OCI-LY7 (cell line): ENCODE measurements around the gene CHN2. TPM values are rescaled to one million over a fixed set of nuclear protein-coding genes. Genes with fewer than 3 reads are reported as not detected.

ENCODE experiments used
- BruUV-seq: library from RNA; stranded (reverse); fragments of 400-500 nt; replicated peaks from 2 replicates; lab custom pipeline; 2021; lab: Mats Ljungman, UMichigan
- CTCF ChIA-PET: fragments of 300-600 bp; sonication (Branson Sonifier 250); formaldehyde crosslinking; loops from one replicate; lab custom pipeline; 2022; ENCODE audit warnings: antibody characterized with exemption; ENCODE audit not compliant: unreplicated experiment; lab: Charles Lee
- POLR2A ChIA-PET: fragments of 300-600 bp; sonication (Branson Sonifier 250); formaldehyde crosslinking; loops from one replicate; lab custom pipeline; 2022; ENCODE audit warnings: antibody characterized with exemption; lab: Charles Lee
- DNase-seq: peaks from one replicate; pipeline ENCODE4 v3.0.0-alpha.2; 2015; ENCODE audit warnings: low spot score
- H2AFZ ChIP-seq: fragments of 200-600 bp; sonication (generic), shearing (Covaris generic); 2 replicates; pipeline ENCODE4 v1.6.1; 2014; ENCODE audit warnings: mild to moderate bottlenecking, antibody characterized with exemption, low read length, moderate library complexity
- H3K27ac ChIP-seq: fragments of 200-600 bp; sonication (generic); 2 replicates; pipeline ENCODE4 v1.5.1; 2014; ENCODE audit warnings: mixed run types, low read depth, mild to moderate bottlenecking, moderate library complexity, low read length, inconsistent platforms; ENCODE audit not compliant: poor library complexity, severe bottlenecking
- H3K36me3 ChIP-seq: fragments of 200-600 bp; sonication (generic); 2 replicates; pipeline ENCODE4 v1.6.1; 2014; ENCODE audit warnings: mild to moderate bottlenecking, antibody characterized with exemption, low read length, moderate library complexity, mixed read lengths; ENCODE audit not compliant: insufficient read depth
- H3K4me1 ChIP-seq: fragments of 200-600 bp; sonication (generic); 2 replicates; pipeline ENCODE4 v1.5.1; 2014; ENCODE audit warnings: mild to moderate bottlenecking, low read length; ENCODE audit not compliant: insufficient read depth, poor library complexity, severe bottlenecking
- H3K4me2 ChIP-seq: fragments of 200-600 bp; sonication (generic); 2 replicates; pipeline ENCODE4 v1.6.1; 2014; ENCODE audit warnings: mild to moderate bottlenecking, low read length
- H3K4me3 ChIP-seq: fragments of 200-600 bp; sonication (generic); 2 replicates; pipeline ENCODE4 v1.5.1; 2014; ENCODE audit warnings: mild to moderate bottlenecking, low read depth, low read length; ENCODE audit not compliant: poor library complexity, severe bottlenecking
- H3K79me2 ChIP-seq: fragments of 200-600 bp; sonication (generic); 2 replicates; pipeline ENCODE4 v1.6.1; 2016; ENCODE audit warnings: low read depth, mild to moderate bottlenecking, low read length, moderate library complexity, mixed read lengths; ENCODE audit not compliant: insufficient read depth
- H3K9me2 ChIP-seq: fragments of 200-600 bp; sonication (generic); 2 replicates; pipeline ENCODE4 v1.6.1; 2016; ENCODE audit warnings: mild to moderate bottlenecking, low read length, mixed read lengths; ENCODE audit not compliant: insufficient read depth
- H3K9me3 ChIP-seq: fragments of 200-600 bp; sonication (generic); 2 replicates; pipeline ENCODE4 v1.6.1; 2014; ENCODE audit warnings: mild to moderate bottlenecking, mixed run types, low read length, mixed read lengths
- H4K20me1 ChIP-seq: fragments of 200-600 bp; sonication (generic); 2 replicates; pipeline ENCODE4 v1.6.1; 2014; ENCODE audit warnings: mild to moderate bottlenecking, antibody characterized with exemption, low read length, moderate library complexity, mixed read lengths; ENCODE audit not compliant: insufficient read depth
- CTCF ChIP-seq: fragments of 200-600 bp; sonication (generic); conservative IDR thresholded peaks from 2 replicates; pipeline ENCODE4 v1.5.1; 2014; ENCODE audit warnings: mild to moderate bottlenecking, antibody characterized with exemption, low read length, moderate library complexity, mixed read lengths
- EZH2phosphoT487 ChIP-seq: fragments of 200-600 bp; sonication (generic); IDR thresholded peaks from 2 replicates; pipeline ENCODE4 v1.6.1; 2018; ENCODE audit warnings: low read depth, borderline replicate concordance, mild to moderate bottlenecking, mixed run types, antibody characterized with exemption, low read length, moderate library complexity, mixed read lengths
- intact Hi-C: fragments of 100-400 bp; cut with micrococcal nuclease; formaldehyde crosslinking; loops from one replicate; pipeline ENCODE4 v1.10.0; 2022; ENCODE audit not compliant: unreplicated experiment
- total RNA-seq, 2 experiments: library from RNA; depleted of rRNA in 1 of 2; stranded (reverse); fragments of >200 nt in 1 of 2; shearing (Covaris generic) in 1 of 2; gene quantifications; 2 replicates each; pipeline ENCODE4 v1.2.3, GENCODE V29; 2014 to 2022

The CHN2 gene
- total RNA-seq, 2 experiments from 2014 or later = not detected

GRCh38 chr7:29457141-29457561, 262.6 kb downstream of the CHN2 start:
- no TSS peak for BruUV-seq
- no peak for DNase-seq
- intact Hi-C loops = no loop called here
- Histone ChIP-seq H2AFZ (no peak overlapping the region), H3K9me2 (no peaks in the 10 kb centered on the region), H3K9me3 (no peaks in the 10 kb centered on the region), H4K20me1 (no peaks in the 10 kb centered on the region), H3K4me1 (no peaks in the 10 kb centered on the region), H3K4me3 (no peak overlapping the region), H3K27ac (no peak overlapping the region), H3K36me3 (no peaks in the 10 kb centered on the region), H3K79me2 (no peaks in the 10 kb centered on the region), H3K4me2 (no peak overlapping the region)
- POLR2A ChIA-PET = no interaction called here
- TF ChIP-seq CTCF (no peak), EZH2phosphoT487 (no peak)
- CTCF ChIA-PET = no interaction called here

DNA sequence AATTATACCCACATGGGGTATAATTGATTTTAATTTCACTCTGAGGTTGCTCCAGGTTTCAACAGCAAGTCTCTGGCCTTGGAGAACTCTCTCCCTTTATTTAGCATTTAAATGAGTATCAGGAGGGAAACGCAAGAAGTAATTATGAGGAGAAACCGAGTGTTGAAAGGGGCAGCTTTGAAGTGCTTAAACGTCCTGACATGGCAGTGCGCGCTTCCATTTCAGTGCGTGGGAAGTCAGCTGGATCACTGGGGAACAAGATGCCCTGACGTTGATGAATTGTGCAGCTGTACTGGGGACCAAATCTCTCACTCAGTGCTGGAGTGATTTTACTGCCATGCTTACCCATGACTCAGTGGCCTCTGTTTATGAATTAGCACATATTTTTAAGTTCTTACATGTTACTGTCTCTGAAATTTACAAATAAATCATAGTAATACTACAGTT, 263.0 kb downstream of the CHN2 start:
- intact Hi-C loops = no loop called here
- H3K9me2 ChIP-seq = no peaks in the 10 kb centered on the region
- no peak for DNase-seq
- no peaks in the 10 kb centered on the region for H3K36me3 ChIP-seq
- H3K79me2 ChIP-seq = no peaks in the 10 kb centered on the region
- no peak overlapping the region for H2AFZ ChIP-seq
- TF ChIP-seq EZH2phosphoT487 (no peak), CTCF (no peak)
- H3K4me3 ChIP-seq = no peak overlapping the region
- H3K27ac ChIP-seq = no peak overlapping the region
- no peaks in the 10 kb centered on the region for H3K4me1 ChIP-seq
- ChIA-PET CTCF (no interaction called here), POLR2A (interaction anchor here (0.6 kb wide), 1 partner anchor 96 kb away, joined by 4 read pairs; no protein-coding TSS in a partner anchor)
- no TSS peak for BruUV-seq
- no peaks in the 10 kb centered on the region for H3K9me3 ChIP-seq
- H3K4me2 ChIP-seq = no peak overlapping the region
- no peaks in the 10 kb centered on the region for H4K20me1 ChIP-seq

DNA sequence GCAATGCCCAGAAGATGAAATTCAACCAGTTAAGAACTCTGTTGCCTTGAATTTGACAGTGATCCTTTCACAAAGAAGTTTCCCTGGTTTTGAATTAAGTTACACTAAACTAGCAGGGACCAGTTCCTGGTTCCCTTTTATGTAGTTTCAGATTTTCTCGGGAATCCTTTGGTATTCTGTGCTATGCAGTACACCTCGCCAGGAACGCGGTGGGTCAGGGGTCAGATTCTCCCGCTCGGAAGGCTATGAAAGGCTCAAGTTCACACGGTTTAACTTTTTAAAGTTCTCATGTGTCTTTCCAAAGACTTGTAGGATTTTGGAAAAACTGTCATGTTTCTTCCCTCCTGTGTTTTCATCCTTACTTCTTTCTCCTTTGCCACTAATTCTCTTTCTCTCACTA, 264.4 kb downstream of the CHN2 start:
- Histone ChIP-seq H4K20me1 (no peaks in the 10 kb centered on the region), H3K4me2 (no peak overlapping the region), H3K79me2 (no peaks in the 10 kb centered on the region), H2AFZ (no peak overlapping the region), H3K9me3 (no peaks in the 10 kb centered on the region), H3K4me1 (no peaks in the 10 kb centered on the region), H3K36me3 (no peaks in the 10 kb centered on the region), H3K9me2 (no peaks in the 10 kb centered on the region), H3K4me3 (no peak overlapping the region), H3K27ac (no peak overlapping the region)
- intact Hi-C loops = no loop called here
- BruUV-seq = no TSS peak
- TF ChIP-seq EZH2phosphoT487 (no peak), CTCF (no peak)
- ChIA-PET CTCF (no interaction called here), POLR2A (no interaction called here)
- DNase-seq = no peak
